PC-3 (cell line): Measurements from ENCODE around the gene SOX5.

Experiments
- CTCF ChIP-seq: fragments of 300-600 bp; sonication (generic); conservative IDR thresholded peaks from 2 replicates; pipeline ENCODE4 v1.5.1; 2017; ENCODE audit warnings: antibody characterized with exemption, low read depth, mild to moderate bottlenecking, low read length
- EZH2 ChIP-seq: fragments of 300-600 bp; sonication (generic); IDR thresholded peaks from one replicate; pipeline ENCODE4 v1.6.1; 2017; ENCODE audit warnings: antibody characterized with exemption, mild to moderate bottlenecking, low read length; ENCODE audit not compliant: unreplicated experiment
- EZH2phosphoT487 ChIP-seq: fragments of 300-600 bp; sonication (generic); IDR thresholded peaks from 2 replicates; pipeline ENCODE4 v1.6.1; 2018; ENCODE audit warnings: mild to moderate bottlenecking, antibody characterized with exemption, low read length, borderline replicate concordance

- TF ChIP-seq CTCF (no peak), EZH2 (no peak), EZH2phosphoT487 (no peak)
Measured at GRCh38 chr12:23703051-23703450, 246.4 kb downstream of the SOX5 start.
